NCI-H446 treated with DMSO at 0.1 percent for 48 hours (cell line): ENCODE data around the gene JMJD1C.

Experiments
- DNase-seq: peaks from one replicate; lab custom pipeline; 2025; lab: John Stamatoyannopoulos, UW

Gene JMJD1C

DNA sequence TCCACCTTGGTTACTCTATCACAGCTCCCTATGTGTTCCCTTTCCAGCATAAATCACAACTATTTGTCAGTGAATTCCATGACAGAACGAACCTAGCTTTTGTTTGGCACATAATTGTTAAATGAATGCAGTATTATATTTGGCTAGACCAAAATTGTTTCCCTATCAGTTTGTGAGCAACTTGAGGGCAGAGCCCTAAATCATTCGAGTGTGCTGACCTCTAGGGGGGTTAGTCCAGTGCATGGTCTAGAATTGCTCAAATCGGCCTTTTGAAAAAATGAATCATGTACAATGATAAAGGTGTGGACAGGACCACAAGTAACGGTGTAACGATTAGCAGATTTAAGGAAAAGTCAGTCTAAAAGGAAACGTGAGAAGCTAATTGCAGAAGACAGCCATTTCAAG is 333.1 kb downstream of the JMJD1C start:
- DNase-seq: no peak

DNA sequence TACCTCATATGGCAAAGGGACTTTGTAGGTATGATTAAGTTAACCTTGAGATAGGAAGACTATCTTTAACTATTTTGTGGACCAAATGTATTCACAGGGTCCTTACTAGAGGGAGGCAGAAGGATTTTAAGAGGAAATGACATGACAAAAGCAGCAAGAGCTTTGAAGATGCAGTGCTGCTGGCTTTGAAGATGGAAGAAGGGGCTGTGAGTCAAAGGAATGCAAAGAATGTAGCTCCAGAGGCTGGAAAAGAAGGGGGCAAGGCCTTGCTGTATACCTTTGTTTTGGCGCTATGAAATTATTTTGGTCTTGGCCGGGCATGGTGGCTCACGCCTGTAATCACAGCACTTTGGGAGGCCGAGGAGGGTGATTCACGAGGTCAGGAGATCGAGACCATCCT is 335.9 kb downstream of the JMJD1C start:
- no peak for DNase-seq

DNA sequence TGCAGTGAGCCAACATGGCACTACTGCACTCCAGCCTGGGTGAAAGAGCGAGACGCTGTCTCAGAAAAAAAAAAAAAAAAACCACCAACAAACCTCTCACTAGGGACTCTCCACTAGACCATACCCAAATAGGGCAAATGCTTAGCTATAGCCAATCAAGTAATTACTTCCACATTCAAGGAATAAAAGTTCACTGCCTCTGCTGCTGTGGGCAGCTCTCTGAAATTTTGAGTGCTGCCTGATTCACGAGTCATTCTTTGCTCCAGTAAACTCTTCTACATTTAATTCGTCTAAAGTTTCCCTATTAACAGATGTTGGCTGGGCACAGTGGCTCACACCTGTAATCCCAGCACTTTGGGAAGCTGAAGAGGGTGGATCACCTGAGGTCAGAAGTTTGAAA is 337.3 kb downstream of the JMJD1C start:
- DNase-seq: no peak

DNA sequence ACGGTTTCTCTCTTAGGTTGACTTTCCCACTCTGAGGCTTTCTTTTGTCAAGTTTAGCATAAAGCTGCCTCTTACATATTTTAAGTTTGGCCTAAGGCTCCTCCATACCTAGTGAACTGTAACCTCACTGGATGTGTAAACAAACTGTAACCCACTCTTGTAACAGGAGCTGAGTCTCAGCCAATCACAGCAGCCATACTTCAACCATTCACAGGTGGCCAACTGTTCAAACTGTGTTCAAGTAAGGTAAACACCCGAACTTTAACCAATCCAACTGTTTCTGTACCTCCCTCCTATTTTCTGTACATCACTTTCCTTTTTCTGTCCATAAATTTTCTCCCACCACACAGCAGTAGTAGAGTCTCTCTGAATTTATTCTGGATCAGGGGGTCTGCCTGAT is 340.3 kb downstream of the JMJD1C start:
- no peak for DNase-seq

DNA sequence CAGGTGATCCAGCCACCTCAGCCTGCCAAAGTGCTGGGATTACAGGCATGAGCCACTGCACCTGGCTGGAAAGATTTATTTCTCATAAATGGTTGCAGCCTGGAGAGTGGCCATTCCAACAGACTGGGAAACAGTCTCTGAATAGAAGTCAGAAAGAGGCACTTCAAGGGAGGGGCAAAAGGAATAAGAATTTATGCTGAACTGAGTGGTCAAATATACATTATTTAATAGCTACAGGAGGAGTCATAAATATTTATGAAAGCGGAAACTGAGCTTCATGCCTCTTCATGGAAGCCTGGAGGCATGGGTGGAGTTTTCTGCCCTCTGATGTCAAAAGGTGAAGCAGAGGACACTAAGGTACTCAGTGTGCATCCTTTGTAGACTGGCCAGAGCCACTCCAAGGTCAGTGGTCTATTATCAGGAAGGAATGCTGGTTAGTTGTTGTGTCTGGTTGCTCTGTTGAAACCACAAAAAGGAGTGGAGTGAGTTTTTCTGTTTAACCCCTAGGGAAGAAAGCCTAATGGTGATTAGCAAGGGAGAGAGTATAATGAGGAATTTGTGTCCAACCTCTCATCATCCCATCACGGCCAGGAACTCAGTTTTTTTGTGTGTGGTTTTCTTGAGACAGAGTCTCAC is 341.9 kb downstream of the JMJD1C start:
- no peak for DNase-seq

DNA sequence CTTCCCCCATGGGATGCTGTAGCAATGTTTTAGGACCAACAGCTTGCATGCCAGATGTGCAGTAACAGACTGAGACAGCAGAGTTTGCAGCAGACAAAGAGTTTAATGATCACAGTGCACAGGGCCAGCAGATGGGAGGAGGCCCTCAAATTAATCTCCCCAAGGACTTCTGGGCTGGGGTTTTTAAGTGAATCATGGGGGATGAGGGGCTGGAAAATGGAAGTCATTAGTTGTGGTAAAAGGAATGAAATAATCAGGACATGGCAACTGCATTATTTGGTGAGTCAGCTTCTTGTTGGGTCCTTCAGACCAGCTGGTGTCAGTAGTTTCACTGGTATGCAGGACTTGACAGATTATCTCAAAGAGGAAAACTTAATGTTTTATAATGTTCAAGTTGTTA is 345.2 kb downstream of the JMJD1C start:
- peak; percentile 37 for DNase-seq

DNA sequence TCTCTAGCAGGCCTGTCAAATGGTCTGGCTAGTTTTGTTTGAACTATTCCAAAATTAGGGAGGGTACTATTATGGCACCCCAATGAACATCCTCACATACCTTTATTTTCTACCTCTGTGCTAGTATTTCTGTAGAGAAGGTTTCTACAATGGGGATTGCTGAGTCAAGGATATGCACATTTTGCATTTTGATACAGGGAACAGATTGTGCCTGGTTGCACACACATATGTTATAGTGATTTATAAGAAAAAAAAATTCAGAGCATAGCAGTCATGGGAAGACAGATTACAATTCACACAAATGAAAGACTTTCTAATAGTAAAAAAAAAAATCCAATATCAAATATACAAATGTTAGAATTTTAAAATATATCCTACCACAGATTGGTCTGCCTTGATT is 346.7 kb downstream of the JMJD1C start:
- DNase-seq: no peak
